Measurements from ENCODE around the gene PPP1R7. TPM values are rescaled to one million over a fixed set of nuclear protein-coding genes. Genes with fewer than 3 reads are reported as not detected.

PPP1R7 gene
- polyA plus RNA-seq, 1 donor from 2014 or later = 59.3 TPM

GRCh38 chr2:241118737-241119505 is 31.3 kb upstream of the PPP1R7 start:
- no peak overlapping the region for H2AFZ ChIP-seq (ENCODE audit: low read depth, low read length)
- H3K4me2 ChIP-seq (ENCODE audit: low read length) = no peak overlapping the region
- no peaks in the 10 kb centered on the region for H3F3A ChIP-seq (ENCODE audit: insufficient read depth, low read length, poor library complexity, severe bottlenecking)
- no peaks in the 10 kb centered on the region for H4K20me1 ChIP-seq (ENCODE audit: insufficient read depth)
- no peak overlapping the region for H3K4me3 ChIP-seq (ENCODE audit: low read length)
- H3K36me3 ChIP-seq (ENCODE audit: insufficient read depth, low read length) = peaks cover 6% of the 10 kb centered on the region
- H3K9ac ChIP-seq (ENCODE audit: low read length) = no peak overlapping the region
- H3K79me2 ChIP-seq (replicated peaks; ENCODE audit: insufficient read depth, low read length) = no peaks in the 10 kb centered on the region
- no peaks in the 10 kb centered on the region for H3K9me2 ChIP-seq (ENCODE audit: insufficient read depth, low read length)
- no peak for TF ChIP-seq CTCF (IDR thresholded peaks at IDR 0.05; ENCODE audit: poor library complexity, severe bottlenecking)
- TF ChIP-seq MXI1 (conservative IDR thresholded peaks at IDR 0.05; ENCODE audit: poor library complexity, severe bottlenecking) = no peak
- no peak for TF ChIP-seq POLR2AphosphoS5 (IDR thresholded peaks at IDR 0.05)
- no peak for TF ChIP-seq EP300 (conservative IDR thresholded peaks at IDR 0.05; ENCODE audit: poor library complexity, severe bottlenecking)
- TF ChIP-seq TAF1 (IDR thresholded peaks at IDR 0.05; ENCODE audit: low read depth) = no peak
- no peak for TF ChIP-seq REST (IDR thresholded peaks at IDR 0.05; ENCODE audit: borderline replicate concordance)
- no peak for TF ChIP-seq EZH2 (IDR thresholded peaks at IDR 0.05; ENCODE audit: borderline replicate concordance, insufficient read depth, low read length, poor library complexity, severe bottlenecking)
- TF ChIP-seq RAD21 (conservative IDR thresholded peaks at IDR 0.05) = no peak
- no peaks in the 10 kb centered on the region for H3K27me3 ChIP-seq (ENCODE audit: insufficient read depth, low read depth, low read length)
- H3K27ac ChIP-seq (ENCODE audit: low read length) = no peak overlapping the region
- H3K9me3 ChIP-seq (ENCODE audit: low read length) = no peaks in the 10 kb centered on the region

- Histone ChIP-seq H3K27ac (ENCODE audit: low read length) (no peak overlapping the region), H3F3A (ENCODE audit: insufficient read depth, low read length, poor library complexity, severe bottlenecking) (no peaks in the 10 kb centered on the region), H3K36me3 (ENCODE audit: insufficient read depth, low read length) (peaks cover 6% of the 10 kb centered on the region), H4K20me1 (ENCODE audit: insufficient read depth) (no peaks in the 10 kb centered on the region), H3K9ac (ENCODE audit: low read length) (no peak overlapping the region), H3K4me3 (ENCODE audit: low read length) (no peak overlapping the region), H3K9me2 (ENCODE audit: insufficient read depth, low read length) (no peaks in the 10 kb centered on the region), H3K4me2 (ENCODE audit: low read length) (no peak overlapping the region), H2AFZ (ENCODE audit: low read depth, low read length) (no peak overlapping the region), H3K79me2 (replicated peaks; ENCODE audit: insufficient read depth, low read length) (no peaks in the 10 kb centered on the region), H3K9me3 (ENCODE audit: low read length) (no peaks in the 10 kb centered on the region), H3K27me3 (ENCODE audit: insufficient read depth, low read depth, low read length) (no peaks in the 10 kb centered on the region)
- no peak for TF ChIP-seq EZH2 (IDR thresholded peaks at IDR 0.05; ENCODE audit: borderline replicate concordance, insufficient read depth, low read length, poor library complexity, severe bottlenecking)
- no peak for TF ChIP-seq CTCF (IDR thresholded peaks at IDR 0.05; ENCODE audit: poor library complexity, severe bottlenecking)
- no peak for TF ChIP-seq REST (IDR thresholded peaks at IDR 0.05; ENCODE audit: borderline replicate concordance)
- no peak for TF ChIP-seq RAD21 (conservative IDR thresholded peaks at IDR 0.05)
- no peak for TF ChIP-seq MXI1 (conservative IDR thresholded peaks at IDR 0.05; ENCODE audit: poor library complexity, severe bottlenecking)
- no peak for TF ChIP-seq TAF1 (IDR thresholded peaks at IDR 0.05; ENCODE audit: low read depth)
- no peak for TF ChIP-seq EP300 (conservative IDR thresholded peaks at IDR 0.05; ENCODE audit: poor library complexity, severe bottlenecking)
- no peak for TF ChIP-seq POLR2AphosphoS5 (IDR thresholded peaks at IDR 0.05)
- no peak for TF ChIP-seq SMC3 (conservative IDR thresholded peaks at IDR 0.05; ENCODE audit: poor library complexity)
These were observed 29.8 kb upstream of the PPP1R7 start for GRCh38 chr2:241120440-241120839.

Data from neural cell (in vitro differentiated cells).